ENCODE data around the gene CCDC13. TPM values are rescaled to one million over a fixed set of nuclear protein-coding genes. Genes with fewer than 3 reads are reported as not detected.
A peak's percentile ranks its signal among the peaks of the same experiment; 100 is the strongest.

The CCDC13 gene
- total RNA-seq, 6 experiments from 2014 or later: 1.2 to 2.5 (median 1.6) TPM

DNA sequence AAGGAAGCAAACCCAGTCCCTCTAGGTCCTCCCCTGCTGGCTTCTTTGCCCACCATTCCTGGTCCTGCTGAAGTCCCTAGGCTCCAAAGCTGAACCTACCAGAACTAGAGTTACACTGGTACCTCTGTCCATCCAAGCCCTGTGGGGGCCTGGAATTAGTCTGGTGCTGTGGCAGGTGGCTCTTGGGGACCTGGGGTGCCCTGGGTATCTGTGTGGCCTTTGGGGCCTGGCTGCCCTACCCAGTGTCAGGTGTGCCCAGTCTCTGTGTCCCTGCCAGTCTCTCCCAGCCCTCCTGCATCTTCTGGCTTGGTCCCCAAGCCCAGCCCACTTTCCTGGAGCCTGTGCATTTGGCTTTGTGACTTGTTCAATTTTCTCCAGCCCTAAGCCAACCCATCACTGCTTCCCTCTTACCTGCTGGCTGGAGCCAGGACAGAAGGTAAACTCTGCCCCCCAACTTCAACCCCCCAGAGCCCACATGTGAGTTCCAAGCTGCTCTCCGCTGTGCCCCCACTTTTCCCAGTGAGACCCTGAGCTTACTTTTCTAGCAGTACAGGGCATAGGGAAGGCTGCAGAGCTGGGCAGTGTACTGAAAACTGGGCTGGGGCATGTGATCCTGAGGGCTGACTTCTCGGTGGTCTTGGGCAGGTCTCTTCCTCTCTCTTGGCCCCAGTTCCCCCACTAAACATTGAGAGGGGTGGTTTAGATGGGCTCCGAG lies 42.2 kb downstream of the CCDC13 start:
- intact Hi-C loops (cut with DNase I): loop anchor here in 1 of 2 donors (10.0 kb wide), 1 partner anchor 46 kb away; the partner anchor contains the start of gene KLHL40
- H3K4me1 ChIP-seq: no peaks in the 10 kb centered on the region
- ATAC-seq (peak in 1 of 4 donors; percentile 5), DNase-seq (no peak)
- H3K36me3 ChIP-seq: no peaks in the 10 kb centered on the region
- H3K4me3 ChIP-seq: no peak overlapping the region
- TF ChIP-seq, protein P1, sequence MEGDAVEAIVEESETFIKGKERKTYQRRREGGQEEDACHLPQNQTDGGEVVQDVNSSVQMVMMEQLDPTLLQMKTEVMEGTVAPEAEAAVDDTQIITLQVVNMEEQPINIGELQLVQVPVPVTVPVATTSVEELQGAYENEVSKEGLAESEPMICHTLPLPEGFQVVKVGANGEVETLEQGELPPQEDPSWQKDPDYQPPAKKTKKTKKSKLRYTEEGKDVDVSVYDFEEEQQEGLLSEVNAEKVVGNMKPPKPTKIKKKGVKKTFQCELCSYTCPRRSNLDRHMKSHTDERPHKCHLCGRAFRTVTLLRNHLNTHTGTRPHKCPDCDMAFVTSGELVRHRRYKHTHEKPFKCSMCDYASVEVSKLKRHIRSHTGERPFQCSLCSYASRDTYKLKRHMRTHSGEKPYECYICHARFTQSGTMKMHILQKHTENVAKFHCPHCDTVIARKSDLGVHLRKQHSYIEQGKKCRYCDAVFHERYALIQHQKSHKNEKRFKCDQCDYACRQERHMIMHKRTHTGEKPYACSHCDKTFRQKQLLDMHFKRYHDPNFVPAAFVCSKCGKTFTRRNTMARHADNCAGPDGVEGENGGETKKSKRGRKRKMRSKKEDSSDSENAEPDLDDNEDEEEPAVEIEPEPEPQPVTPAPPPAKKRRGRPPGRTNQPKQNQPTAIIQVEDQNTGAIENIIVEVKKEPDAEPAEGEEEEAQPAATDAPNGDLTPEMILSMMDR (IDR thresholded peaks at IDR 0.05): no peak
- no peak for TF ChIP-seq POLR2A (IDR thresholded peaks at IDR 0.05)
- WGBS (ENCODE audit: insufficient coverage, low coverage, low lambda C conversion rate, missing lambda C conversion rate): 87% methylated on average over 2 of the region's 3 CpGs
- no peak overlapping the region for H3K27ac ChIP-seq
- H3K27me3 ChIP-seq: no peaks in the 10 kb centered on the region
- H3K9me3 ChIP-seq: no peaks in the 10 kb centered on the region

DNA sequence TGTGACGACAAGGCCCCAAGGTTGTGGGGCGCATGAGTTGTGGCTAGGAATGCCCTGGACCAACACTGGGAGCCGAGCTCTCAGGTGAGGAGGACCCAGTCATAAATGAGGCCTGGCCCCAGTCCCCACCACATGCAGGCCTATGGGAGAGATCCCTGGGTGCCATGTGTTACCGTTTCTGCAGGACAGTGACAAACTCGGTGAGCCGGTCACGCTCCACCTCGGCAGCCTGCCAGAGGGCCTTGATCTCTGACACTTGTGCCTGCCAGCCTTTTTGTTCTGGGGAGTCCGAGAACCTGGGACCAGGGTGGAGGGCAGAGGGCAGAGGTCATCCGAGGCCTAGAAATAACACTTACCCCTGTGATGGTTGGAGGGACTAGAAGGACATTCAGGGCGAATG lies 42.8 kb downstream of the CCDC13 start:
- Histone ChIP-seq H3K9me3 (no peaks in the 10 kb centered on the region), H3K36me3 (no peaks in the 10 kb centered on the region), H3K27ac (no peak overlapping the region), H3K4me1 (no peaks in the 10 kb centered on the region), H3K27me3 (no peaks in the 10 kb centered on the region), H3K4me3 (no peak overlapping the region)
- TF ChIP-seq, protein P1 (IDR thresholded peaks at IDR 0.05): no peak
- no peak for TF ChIP-seq POLR2A (IDR thresholded peaks at IDR 0.05)
- 33% methylated on average over 1 of the region's 11 CpGs for WGBS (ENCODE audit: insufficient coverage, low coverage, low lambda C conversion rate, missing lambda C conversion rate)
- intact Hi-C loops (cut with DNase I): loop anchor here in 1 of 2 donors (10.0 kb wide), 1 partner anchor 45 kb away; the partner anchor contains the start of gene KLHL40
- peak; percentile 18 to 56 (median 39) for ATAC-seq
- no peak for DNase-seq

DNA sequence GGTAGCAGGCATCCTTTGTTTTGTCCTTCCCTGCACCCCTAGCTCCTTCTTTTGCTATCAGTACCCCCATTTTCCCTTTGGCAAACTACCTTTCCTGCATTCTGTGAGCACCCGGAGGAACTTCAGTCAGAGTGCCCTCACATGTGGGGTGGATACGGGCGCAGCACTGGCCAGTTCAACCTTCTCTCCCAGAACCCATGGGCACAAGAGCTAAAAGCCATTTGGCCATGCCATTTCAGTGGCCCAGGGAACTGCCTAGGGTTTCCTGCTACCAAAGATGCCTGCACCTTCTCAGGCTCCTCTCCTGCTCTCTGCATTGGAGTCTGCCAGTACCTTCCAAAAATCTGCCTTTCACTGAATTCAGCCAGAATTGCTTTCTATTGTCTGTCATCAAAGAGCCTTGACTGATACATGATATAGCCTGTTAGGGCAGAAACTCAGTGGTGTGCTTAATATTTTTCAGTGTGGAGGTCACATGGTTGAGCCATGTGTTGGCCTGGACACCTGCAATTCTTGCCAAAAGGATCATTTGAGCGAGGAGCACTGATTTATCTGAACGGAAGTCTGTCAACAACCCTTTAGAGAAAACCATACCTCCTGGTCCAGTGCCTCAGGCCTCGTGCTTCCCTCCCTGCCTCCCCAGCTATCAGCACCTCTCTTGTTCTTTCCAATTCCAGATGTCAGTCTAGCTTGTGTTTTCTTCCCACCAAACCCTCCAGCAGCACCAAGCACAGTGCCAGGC lies 43.5 kb downstream of the CCDC13 start:
- Histone ChIP-seq H3K9me3 (no peaks in the 10 kb centered on the region), H3K4me1 (no peaks in the 10 kb centered on the region), H3K27me3 (no peaks in the 10 kb centered on the region), H3K36me3 (no peaks in the 10 kb centered on the region), H3K4me3 (no peak overlapping the region), H3K27ac (no peak overlapping the region)
- TF ChIP-seq, protein P1 (IDR thresholded peaks at IDR 0.05): no peak
- TF ChIP-seq POLR2A (IDR thresholded peaks at IDR 0.05): no peak
- DNase-seq (no peak), ATAC-seq (peak in 3 of 4 donors; percentile 20 to 48 (median 30))
- 81% methylated on average over 4 of the region's 6 CpGs for WGBS (ENCODE audit: insufficient coverage, low coverage, low lambda C conversion rate, missing lambda C conversion rate)
- intact Hi-C loops (cut with DNase I): loop anchor here in 1 of 2 donors (10.0 kb wide), 1 partner anchor 45 kb away; the partner anchor contains the start of gene KLHL40

- no peaks in the 10 kb centered on the region for H3K9me3 ChIP-seq
- no peak for DNase-seq
- no peaks in the 10 kb centered on the region for H3K27me3 ChIP-seq
- no peak overlapping the region for H3K27ac ChIP-seq
- H3K4me3 ChIP-seq: no peak overlapping the region
- WGBS (ENCODE audit: insufficient coverage, low coverage, low lambda C conversion rate, missing lambda C conversion rate): 68% methylated on average over 2 of the region's 3 CpGs
- intact Hi-C loops (cut with DNase I): no loop called here
- ATAC-seq: no peak
- no peaks in the 10 kb centered on the region for H3K4me1 ChIP-seq
- no peaks in the 10 kb centered on the region for H3K36me3 ChIP-seq
- TF ChIP-seq POLR2A (IDR thresholded peaks at IDR 0.05): no peak
- TF ChIP-seq, protein P1 (IDR thresholded peaks at IDR 0.05): no peak
These were observed 44.2 kb downstream of the CCDC13 start for GRCh38 chr3:42728668-42729364.

All from right lobe of liver (tissue), 6 donors.